GM15510 (cell line): ENCODE data around the gene PLCH2.

ENCODE experiments used
- POLR2A ChIP-seq: IDR thresholded peaks from 3 replicates; pipeline ENCODE4 v1.6.1; 2011; ENCODE audit warnings: borderline replicate concordance; ENCODE audit not compliant: insufficient read length; ENCODE audit errors: extremely low read depth

PLCH2 gene

DNA sequence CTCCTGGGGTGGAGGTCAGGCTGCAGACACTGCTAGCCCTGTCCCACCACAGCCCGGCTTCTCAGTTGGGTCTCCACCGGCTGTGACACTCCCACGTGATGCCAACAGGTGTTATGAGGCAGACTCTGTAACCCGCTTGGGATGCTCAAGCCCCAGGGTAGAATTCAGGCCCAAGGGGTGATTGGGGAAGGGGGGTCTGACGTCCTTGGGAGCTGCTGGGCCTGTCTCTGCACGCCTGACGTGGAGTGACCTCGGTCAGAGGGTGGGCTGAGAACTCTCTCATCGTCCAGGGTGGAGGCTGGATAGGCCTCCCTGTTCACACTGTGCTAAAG is 61.7 kb downstream of the PLCH2 start:
- TF ChIP-seq POLR2A: no peak

DNA sequence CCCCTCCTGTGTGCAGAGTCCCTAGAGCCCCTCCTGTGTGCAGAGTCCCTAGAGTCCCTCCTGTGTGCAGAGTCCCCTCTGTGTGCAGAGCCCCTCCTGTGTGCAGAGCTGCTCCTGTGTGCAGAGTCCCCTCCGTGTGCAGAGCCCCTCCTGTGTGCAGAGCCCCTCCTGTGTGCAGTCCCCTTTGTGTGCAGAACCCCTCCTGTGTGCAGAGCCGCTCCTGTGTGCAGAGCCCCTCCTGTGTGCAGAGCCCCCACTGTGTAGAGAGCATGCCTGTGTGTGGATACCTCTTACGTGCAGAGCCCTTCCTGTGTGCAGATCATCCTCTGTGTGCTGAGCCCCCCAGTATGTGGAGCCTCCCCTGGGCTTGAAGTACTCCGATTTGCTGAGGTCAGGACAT is 62.3 kb downstream of the PLCH2 start:
- TF ChIP-seq POLR2A: no peak

DNA sequence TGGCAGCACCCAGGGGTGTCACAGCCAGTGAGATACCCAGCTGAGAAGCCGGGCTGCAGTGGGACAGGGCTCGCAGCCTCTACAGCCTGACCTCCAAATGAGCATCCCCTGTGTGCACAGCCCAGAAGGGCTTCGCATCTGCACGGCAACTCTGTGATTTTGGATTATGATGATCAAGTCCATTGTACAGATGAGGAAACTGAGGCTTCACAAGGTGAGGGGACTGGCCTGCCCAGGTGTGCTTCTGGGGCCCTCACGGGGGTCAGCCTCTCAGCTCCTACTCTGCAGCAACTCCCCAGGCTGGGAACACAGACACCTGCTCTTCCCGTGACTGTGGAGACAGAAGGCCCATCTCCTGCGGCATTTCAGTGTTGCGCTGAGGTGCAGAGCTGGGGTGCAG is 62.8 kb downstream of the PLCH2 start:
- no peak for TF ChIP-seq POLR2A

DNA sequence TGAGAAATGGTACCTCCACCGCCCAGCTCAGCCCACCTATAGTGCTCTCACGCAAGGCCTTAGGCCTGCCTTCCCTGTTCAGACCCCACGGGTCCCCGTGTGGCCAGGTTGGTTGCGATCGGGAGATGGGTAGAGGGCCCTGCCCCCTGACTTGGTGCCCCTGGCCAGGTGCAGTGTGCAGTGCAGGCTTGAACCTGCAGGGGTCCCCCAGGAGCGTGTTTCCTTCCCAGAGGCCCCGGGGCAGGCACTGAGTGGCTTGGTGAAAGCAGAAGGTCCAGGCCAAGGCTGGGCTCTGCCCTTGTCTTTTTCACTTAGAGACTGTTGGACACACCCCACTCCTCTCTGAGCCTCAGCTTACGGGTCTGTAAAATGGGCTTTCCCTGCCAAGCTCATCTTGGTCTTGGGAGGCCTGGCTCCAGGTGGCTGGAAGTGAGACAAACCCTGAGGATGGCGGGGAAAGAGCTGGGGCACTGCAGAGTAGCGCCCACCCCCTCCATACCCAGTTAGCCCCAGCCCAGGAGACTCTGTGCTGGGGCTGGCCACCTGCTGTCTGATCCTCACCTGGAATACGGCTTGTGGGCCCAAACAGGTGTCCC is 63.3 kb downstream of the PLCH2 start:
- TF ChIP-seq POLR2A: no peak

DNA sequence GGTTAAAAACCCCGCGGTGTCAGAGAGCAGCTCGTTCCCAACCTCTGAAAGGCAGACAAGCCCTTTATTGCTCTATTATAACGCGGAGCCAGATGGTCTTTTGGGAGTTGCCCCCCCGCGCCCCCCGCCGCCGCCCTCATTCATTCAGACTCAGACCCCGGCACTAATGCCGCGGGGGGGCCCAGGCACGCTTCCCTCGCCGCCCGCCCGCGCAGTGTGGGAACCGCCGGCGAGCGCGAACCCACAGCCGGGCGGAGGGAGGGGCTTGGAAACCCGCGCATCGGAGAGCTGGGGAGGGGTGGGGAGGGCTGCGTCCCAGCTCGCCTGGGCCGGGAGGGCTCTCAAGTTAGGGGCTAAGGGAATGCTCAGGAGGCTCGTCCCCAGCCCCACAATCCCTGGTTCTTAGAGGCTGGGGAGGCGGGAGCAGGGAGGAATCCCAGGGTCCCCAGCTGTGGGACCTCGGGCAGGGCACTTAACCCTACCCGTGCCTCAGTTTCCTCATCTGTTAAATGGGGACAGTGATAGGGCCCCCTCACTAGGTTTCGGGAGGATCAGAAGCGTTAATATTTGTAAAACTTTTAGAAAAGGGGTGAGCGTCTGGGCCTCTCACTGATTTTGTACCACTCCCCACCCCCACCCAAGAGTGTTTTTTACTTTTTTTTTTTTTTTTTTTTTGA is 64.9 kb downstream of the PLCH2 start:
- no peak for TF ChIP-seq POLR2A

DNA sequence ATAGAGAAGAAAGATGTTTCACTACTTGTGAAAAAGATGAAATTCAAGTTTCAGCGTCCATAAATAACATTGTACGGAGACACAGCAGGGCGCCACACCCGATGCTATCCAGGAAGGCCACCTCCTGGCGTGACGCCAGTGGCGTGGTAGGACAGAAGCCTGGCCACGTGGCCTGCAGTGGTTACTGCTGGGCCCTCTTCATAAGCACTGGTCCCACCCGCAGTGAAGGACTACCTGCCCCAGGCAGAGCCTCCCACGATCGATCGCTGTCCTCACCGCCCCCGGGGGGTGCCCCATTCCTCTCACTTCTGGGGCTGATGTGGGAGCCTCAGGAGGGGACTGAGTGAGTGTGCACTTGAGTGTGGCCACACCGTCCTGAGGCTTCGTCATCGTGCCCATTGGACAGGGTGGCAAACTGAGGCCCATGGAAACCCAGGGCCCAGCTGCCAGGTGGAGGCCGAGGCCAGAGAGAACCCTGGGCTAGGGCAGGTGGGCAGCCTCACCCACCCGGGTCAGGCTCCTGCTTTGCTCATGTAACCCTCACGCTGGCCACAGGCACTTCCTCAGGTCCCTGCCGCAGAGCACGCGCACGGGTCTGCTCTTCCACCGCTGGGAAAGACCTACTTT is 65.6 kb downstream of the PLCH2 start:
- no peak for TF ChIP-seq POLR2A

DNA sequence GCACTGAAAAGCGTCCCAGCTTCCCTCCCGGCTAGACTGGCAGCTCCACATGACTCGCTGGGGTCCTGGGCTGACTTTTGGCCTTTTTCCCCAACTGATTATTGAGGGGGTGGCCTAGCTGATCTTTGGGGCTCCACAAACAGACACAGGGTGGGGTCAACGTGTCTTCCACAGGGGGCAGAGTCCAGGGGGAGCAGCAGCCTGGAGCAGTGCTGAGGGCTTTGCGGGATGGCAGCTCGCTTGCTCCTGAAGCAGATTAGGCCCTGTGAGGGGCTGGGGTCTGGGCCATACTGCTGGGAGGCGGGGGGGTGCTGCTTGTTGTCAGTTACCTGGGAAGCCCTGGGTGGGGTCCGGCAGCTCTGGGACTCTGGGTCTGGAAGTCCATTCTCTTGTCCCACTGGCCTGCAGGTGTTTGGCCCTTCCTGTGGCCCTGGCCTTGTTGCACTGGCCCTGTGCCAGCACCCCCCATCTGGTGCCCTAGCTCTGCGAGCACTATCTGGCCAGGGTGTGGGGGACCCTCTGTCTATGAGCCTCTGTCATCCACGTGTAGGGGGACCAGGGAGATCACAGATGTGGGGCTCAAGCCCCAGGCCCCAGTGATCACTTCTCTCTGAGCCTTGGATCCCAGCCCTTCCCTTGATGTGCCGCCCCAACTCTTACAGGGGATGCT is 66.3 kb downstream of the PLCH2 start:
- no peak for TF ChIP-seq POLR2A

DNA sequence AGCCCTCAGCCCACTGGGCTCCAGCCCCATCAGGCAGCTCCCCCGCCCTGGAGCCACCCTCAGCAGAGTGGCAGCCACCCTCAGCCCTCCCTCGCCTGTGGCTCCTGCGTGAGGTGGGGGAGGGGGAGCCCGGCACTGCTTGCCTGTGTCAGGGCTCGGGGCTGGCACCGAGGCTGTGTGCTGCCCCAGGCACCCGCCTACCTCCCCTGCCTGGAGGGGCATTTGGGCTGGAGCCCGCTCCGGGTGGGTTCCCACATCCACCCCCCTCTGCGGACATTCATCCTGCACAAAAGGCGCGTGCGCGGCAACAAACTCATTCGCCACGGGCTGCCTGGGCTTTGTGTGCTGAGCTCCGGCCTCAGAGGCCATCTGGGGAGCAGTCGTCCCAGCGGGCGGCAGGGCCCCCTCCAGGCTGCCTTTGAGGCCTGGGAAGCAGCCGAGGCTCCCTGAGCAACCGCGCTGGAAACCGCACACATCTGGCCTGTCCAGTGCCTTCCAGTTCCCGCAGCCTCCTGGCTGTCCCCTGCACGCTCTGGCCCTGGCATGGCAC is 67.5 kb downstream of the PLCH2 start:
- TF ChIP-seq POLR2A: no peak

DNA sequence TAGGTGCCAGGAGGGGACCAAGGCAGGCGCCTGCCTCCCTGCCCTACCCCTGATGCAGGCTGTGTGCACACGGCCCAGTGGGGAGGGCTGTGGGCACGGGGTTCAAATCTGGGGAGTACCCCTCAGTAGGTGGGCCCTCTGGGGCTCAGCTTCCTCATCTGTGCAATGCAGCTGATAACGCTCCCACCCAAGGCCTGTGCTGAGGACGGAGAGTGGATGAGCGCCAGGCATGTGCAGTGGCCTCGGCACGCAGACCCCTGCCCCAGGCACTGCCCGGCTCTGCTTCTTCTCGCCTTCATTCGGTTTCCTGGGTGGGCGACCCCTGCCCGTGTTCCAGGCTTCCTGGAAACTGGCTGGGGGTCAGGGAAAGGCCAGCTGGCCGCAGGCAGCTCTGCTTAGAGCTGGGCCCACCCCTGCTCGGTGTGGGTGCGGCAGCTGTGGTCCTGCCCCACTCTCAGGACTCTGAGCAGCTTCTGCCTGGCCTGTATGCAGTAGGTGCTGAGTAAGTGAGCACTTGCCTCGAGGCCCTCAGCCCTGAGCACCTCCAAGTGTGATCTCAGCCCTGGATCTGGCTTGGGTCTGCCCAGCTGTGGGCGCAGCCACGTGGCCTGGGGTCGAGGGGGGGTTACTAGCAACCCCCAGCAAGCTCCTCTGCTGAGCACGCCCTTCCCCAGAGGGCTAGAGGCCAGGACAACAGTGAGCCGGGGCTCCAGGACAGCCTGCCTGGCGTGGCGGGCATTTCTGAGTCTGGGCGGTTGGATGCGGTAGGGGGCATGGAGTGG is 68.2 kb downstream of the PLCH2 start:
- no peak for TF ChIP-seq POLR2A

DNA sequence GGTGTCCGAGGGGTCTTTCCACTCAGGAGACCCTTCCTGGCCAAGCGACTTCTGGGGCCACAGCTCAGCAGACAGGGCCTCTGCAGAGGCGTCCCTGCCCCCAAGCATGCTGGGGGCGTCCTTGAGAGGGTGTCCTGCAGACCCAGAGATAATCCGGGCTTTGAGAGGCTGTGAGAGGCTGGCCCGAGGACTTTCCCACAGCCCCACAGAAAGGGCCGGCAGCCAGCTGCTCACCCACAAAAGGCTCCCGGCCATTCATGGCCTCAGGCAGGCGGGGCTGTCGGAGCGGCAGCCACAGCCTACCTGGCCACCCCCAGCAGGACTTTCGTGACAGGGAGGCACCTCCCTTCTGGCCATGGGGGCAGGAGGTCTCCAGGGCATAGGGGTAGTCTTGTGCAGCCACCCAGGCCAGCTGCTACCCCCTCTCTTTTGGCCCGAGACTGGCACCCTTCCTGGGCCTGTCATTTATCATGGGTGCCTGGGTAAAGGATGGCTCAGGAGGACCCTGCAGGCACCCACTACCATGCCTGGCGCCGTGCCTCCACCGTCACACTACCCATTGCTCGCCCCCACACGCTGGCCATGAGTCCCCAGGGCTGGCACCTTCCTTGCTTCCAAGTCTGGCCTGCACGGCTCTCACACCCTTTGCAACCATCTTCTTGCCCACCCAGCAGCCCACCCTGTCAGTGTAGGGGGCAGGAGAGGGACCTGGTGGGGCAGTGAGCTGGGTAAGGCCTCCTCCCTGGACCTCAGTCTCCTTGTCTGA is 69.0 kb downstream of the PLCH2 start:
- TF ChIP-seq POLR2A: no peak

DNA sequence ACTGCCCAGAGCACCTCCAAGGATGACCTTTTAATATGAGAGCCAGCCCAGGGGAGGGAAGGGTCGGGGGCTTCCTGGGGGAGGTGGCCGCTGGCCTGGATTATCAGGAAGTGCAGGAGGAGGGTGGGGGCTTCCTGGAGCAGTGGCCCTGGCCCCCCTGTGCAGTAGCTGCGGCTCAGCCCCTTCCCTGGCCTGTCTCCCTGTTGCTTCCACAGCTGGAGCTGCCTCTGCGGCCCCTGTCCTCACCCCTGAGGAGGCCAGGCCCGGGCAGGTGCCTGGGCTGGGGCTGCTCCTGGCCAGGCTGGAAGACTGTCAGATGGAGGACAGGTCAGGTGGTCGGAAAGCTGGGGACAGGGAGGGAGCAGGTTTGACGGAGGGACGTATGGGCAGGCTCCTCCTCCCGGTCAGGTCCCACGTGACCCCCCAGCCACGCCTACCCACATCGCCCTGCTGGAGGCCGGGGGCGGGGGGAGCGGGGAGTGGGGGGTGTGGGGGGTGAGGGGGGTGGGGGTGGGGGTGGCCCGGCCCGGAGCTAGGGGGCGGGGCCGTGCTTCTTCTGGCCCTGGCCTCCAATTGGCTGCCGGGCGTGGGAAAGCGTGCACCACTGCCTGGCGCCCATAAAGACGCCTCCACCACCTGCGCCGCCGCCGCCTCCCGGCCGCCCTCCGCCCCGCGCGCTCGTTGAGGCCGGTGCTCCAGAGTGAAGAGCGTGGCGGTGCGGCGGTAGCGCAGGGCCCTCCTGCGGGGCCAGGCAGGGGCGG is 69.8 kb downstream of the PLCH2 start:
- peak; percentile 98 for TF ChIP-seq POLR2A

DNA sequence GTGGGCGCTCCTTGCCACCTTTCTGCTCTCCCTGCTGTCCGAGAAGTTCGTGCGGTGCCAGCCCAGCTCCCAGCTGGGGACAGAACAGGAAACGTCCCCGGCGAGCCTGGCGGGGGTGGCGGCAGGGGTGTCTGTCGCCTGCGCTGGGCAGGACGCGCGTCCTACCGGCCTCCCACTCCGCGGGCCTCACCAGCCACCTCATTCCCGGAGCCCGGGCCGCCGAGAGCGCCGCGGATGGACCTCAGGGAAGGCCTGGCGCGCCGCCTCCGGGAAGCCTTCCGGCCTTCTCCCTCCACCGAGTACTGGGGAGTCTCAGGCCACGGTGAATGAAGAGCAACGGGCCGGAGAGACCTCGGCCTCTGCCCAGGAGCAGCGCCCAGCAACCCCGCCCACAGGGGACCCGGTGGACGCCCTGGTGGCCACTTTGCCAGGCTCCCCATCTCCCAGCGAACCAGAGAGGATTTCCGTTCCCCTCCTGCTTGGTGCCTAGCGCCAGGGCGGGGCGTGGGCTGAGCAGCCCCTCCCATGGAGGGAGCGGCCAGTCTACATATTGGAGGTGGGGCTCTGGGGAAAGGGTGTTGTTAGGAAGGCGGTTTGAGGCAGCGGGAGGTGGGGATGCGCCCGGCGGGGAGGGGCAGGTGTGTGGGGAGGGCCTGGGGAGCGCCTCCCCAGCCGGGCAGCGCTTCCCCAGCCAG is 70.6 kb downstream of the PLCH2 start:
- TF ChIP-seq POLR2A: peak; percentile 52
